T1000 (cell line): ENCODE results near the gene BARHL2.

Source experiments
- DNase-seq: peaks from one replicate; lab custom pipeline; 2025; ENCODE audit warnings: mixed read lengths; lab: John Stamatoyannopoulos, UW

BARHL2 gene

GRCh38 chr1:90724926-90725656 is 8.0 kb upstream of the BARHL2 start:
- no peak for DNase-seq

GRCh38 chr1:90724361-90724760 is 7.3 kb upstream of the BARHL2 start:
- no peak for DNase-seq

DNA sequence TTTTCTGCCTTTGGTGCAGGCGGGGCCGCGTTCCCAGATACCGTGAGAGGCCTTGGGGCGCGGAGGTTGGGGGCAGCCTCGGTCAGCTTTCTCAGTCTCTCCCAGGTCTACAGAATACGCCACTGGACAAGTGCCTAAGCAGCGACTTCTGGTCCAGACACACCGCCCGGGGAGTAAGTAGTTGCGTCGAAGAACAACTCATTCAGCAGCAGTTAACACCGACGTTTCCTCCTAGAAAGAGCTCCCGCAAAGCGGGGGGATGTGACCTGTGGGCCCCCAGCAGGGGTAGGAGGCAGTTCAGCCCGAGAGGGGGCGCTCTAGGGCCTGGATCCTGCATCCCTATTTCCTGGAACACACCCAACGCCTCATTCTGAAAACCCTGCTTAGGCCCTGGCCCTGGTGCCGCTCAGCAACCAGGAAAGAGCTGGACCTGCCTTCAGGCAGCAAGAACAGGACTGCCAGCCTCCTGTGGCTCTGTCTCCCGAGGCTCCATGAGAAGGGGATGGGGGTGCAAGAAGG is 6.5 kb upstream of the BARHL2 start:
- DNase-seq = no peak

DNA sequence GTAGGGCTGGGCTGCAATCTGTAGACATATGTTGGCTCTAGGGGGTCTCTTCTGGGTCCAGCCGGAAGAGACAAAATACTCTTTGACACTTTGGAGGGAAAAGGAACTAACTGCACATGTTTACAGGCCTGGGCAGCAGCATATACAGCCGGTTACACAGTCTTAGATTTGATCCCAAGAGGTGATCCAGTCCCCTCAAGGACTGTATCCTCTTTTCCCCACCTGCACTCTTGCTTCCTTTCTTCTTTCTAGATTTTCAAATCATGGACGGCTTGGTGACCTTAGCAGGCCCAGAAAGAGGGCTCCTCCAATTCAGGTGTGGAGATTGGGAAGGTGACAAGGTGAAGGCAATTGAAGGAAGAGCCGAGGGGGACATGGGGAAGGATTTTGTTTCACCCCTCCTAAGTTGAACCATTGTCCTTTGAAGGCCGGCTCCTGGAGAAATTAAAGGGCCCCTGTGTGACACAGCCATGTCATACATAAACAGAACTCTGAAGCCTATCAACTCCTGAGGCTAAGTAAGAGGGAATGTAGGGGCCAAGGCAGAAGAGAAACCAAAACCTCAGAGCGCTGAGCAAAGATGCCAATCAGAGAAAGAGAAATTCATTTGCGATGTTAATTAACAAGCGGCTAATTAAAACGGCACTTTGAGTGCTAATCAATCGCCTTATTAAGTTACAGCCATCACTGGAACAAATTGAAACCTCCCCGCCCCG is 5.9 kb upstream of the BARHL2 start:
- no peak for DNase-seq

DNA sequence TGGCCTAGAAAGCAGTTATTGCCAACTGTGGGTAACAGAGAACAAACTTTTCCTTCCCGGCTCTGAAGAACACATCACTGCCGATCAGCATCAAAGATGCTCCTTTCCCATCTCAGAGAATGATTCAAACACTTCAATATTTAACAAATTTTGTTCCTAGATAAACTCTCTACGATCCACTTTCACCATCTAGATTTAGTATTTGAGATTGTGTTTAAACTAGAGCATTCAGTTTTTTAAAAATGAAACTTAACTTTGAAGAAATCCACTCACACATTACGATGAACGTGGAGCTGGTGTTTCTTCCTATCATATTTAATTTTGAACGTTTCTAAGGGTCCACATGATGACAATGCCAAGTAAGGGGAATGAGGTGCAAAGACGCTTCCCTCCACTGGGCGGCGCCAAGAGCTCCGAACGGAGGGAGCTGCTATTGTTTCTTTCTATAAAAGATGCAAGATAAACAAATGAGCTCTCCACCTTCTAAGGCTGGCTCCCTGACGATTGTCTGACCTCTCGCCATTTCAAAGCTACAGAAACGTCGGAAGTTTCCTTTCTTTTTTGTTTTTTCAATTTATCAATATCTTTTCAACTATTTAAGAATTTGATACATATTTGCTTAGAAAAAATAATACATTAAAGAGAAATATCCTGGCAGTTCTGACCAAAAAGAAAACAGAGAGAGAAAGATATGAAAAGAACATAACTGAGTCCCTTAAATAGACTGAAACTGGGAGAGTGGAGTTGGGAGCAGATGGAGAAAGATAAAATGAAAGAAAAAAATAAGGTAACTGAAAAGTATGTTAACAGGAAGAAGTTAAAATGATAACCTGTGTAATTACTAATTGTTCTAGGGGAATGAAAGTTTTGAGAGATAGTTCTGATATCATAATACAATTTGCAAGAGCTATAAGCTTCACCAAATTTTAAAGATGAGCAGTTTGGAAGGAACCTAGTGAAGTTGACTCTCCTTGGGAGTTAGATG is 4.4 kb upstream of the BARHL2 start:
- peak; percentile 31 for DNase-seq

DNA sequence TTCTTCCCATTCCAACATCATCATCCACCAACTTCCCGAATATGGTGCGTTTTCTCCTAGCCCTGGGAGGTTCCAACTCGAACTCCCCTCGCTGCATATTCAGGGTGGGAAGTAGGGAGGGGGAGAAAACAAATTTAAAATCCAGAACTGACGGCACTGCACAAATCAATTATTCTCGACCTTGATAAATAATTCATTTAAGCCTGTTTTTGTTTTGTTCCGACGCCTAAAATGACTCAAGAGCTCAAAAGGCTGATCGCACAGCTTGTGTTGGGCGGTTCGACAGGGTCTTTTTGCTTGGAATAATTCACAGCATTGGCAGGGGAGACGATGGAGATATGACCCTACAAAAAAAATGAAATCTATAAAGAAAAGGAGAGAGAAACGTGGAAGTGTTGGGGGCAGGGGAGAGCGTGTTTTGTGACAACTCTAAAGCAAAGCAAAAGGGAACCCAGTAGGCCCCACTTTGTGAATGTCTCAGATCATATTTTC is 3.1 kb upstream of the BARHL2 start:
- no peak for DNase-seq

DNA sequence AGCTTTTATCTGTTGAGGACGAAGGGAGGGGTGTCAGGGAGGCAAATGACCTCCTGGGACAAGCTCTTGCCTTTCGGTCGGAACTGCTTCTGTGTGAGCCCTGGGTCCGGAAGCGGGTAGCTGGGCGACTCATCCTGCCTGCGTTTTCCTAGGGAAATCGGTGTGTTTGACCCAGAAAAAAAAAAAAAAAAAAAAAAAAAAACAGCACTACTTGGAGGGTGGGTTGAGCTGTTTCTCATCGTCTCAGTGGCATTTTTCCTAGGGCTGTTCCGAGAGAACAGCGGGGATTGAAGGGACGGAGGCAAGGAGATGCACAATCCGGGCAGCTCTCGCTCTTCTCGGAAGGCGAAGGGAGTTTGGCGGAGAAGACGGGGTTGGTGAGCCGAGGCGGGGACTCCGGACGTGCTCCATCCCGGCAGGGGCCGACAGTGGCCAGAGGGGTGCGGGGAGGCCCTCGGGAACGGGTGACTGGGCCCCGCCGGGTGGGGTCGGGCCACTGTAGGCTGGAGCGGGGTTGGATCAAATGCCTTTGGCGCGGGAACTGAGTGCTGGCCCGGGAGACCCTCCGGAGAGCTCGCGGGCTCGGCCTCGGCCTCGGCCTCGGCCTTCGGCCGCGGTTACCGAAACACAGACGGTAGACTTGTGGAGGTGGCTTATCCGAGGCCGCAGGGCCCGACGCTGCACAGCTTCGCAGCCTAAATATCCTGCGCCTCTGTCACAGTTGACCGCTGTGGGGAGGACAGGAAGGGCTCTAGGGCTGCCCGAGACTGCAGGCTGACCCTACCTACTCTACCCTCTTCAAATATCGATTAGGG is 2.4 kb upstream of the BARHL2 start:
- DNase-seq = no peak

- DNase-seq = peak; percentile 21
Observed at GRCh38 chr1:90718411-90719329, 1.6 kb upstream of the BARHL2 start.

DNA sequence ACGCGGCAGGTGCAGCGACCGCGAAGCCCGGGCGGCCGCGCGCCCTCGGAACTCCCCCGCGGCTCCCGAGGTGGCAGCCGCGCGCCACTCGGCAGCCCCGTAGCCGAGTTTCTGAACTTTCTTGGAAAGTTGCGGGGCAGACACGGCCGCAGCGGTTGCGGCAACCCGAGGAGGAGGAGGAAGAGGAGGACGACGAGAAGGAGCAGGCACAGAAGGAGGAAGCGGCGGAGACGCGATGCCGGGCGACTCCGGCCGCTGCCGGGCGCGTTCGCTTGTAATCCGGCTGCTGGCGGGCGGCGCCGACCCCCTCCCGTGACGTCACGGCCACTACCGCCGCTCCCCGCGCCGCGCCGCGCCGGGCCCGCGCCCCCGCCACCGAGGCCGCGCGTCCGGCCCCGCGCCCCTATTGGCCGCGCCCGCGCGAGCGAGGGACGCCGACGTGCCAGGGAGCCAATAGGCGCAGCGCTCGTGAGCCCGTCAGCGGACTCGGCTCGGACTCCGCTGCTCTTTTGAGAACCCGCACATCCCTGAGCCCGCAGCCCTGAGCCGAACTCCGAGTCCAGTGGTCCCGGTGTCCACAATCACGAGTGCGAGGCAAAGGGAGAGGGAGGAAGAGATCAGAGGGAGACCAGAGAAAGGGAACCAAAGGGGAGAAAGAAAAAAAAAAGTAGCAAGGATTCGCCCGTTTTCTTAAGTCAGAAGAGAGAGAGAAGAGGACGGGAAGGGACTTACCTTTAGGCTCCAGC is 736 bp upstream of the BARHL2 start:
- peak; percentile 61 for DNase-seq

GRCh38 chr1:90717356-90717664 is 208 bp upstream of the BARHL2 start:
- DNase-seq = no peak

DNA sequence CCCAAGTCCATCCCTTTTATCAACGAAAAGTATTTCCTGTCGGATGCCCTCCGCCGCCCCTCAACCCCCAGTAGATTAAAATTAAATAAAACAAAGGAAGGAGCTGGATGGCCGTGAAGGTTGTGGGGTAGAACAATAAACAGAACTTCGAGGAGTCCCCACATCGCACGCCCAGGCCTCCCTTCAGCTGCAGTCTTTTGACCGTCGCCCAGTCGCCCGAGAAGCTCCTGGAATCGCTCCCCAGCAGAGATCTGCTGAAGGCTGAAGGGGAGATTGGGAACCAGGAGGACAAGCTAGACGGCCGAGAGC is 905 bp downstream of the BARHL2 start:
- no peak for DNase-seq

DNA sequence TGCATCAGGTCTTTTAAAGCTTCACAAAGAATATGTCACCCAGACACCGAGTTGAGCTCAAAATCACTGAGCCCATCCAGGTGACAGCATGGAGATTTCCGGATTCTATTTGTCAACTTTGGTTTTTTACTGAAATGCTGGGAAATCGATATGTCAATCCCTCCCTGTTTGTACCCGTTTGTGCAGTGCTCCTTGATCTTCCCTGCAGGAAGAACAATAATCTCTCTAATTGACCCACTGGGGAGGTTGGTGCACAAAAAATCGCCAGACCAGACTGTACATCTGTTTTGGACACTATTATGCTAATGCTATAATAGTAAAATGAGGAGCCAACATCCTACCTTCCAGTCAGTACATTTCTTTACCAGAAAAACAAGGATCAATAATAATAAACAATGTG is 1.8 kb downstream of the BARHL2 start:
- no peak for DNase-seq

- no peak for DNase-seq
Observed at GRCh38 chr1:90714521-90714951, 2.6 kb downstream of the BARHL2 start.

GRCh38 chr1:90713741-90714509 is 3.2 kb downstream of the BARHL2 start:
- no peak for DNase-seq

GRCh38 chr1:90712915-90713730 is 4.0 kb downstream of the BARHL2 start:
- no peak for DNase-seq

DNA sequence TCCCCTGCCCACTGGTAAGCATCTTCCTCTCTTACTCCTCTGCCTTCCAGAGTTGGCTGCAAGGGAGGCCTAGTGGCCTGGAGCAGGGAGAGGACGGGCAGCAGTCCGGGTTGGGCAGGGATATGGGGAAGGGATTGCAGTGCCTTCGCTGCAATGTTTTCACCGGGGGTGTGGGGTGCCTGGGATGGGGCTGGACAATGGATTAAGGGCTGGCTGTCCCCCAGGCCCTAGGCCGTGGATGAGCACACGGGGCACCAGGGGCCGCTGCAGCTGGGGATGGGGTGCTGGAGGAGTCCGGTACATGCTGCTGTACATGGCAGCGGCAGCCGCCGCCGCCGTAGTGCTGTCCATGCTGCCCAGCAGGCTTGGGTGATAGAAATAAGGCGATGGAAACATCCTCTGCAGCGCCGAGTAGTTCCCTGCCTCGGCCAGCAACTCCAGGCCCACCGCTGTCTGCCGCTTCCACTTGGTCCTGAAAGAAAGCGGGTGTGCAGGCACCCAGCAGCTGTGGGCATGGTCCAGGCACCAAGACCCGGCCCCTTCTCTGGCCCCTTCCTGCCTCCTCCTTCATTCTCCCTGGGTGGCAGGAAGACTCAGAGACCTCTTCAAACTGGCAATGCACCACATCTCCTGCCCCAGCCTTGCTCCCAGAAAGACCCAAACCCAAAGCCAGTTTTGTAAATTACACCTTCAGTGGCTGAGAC is 4.8 kb downstream of the BARHL2 start:
- DNase-seq = no peak

DNA sequence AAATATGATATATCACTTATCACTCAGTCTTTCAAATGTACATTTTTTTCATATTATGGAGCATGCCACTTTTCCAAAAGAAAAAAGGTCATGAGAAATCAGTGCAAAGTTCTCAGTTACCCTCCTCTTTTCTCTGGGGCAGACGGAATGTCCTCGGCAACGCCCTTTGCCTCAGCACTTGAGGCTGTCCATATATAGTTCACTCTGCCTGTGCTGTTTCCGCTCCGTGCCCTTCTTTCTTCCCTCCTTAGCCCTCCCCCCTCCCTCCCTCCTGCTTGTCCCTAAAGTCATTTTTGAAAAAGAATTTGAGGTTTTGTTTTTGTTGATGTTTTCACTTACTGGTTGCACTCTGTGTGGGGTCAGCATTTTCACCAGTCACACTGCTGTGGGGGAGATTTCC is 5.4 kb downstream of the BARHL2 start:
- DNase-seq = no peak
